HG03025 (cell line): ENCODE measurements around the gene NT5DC4.

Experiments used
- ATAC-seq: cut with Tn5 transposase; IDR thresholded peaks from one replicate; pipeline ENCODE4 v1.9.1; 2021; ENCODE audit warnings: mild to moderate bottlenecking, moderate library complexity; ENCODE audit not compliant: unreplicated experiment, low FRiP score

NT5DC4 gene

GRCh38 chr2:112721819-112722522 is 1.2 kb downstream of the NT5DC4 start:
- no peak for ATAC-seq

GRCh38 chr2:112722816-112723546 is 2.2 kb downstream of the NT5DC4 start:
- no peak for ATAC-seq

GRCh38 chr2:112723547-112723940 is 2.7 kb downstream of the NT5DC4 start:
- no peak for ATAC-seq

- no peak for ATAC-seq
Observed at GRCh38 chr2:112723995-112724394, 3.2 kb downstream of the NT5DC4 start.

GRCh38 chr2:112724591-112725525 is 4.0 kb downstream of the NT5DC4 start:
- ATAC-seq = no peak

- ATAC-seq = no peak
Observed at GRCh38 chr2:112725545-112726457, 5.0 kb downstream of the NT5DC4 start.

GRCh38 chr2:112726487-112727190 is 5.8 kb downstream of the NT5DC4 start:
- ATAC-seq = peak; percentile 64

- ATAC-seq = no peak
Observed at GRCh38 chr2:112727276-112728028, 6.6 kb downstream of the NT5DC4 start.

GRCh38 chr2:112728029-112728362 is 7.2 kb downstream of the NT5DC4 start:
- ATAC-seq = no peak

- no peak for ATAC-seq
Observed at GRCh38 chr2:112728378-112729175, 7.8 kb downstream of the NT5DC4 start.

- ATAC-seq = no peak
Observed at GRCh38 chr2:112730216-112730615, 9.4 kb downstream of the NT5DC4 start.

GRCh38 chr2:112730791-112731190 is 10.0 kb downstream of the NT5DC4 start:
- no peak for ATAC-seq

GRCh38 chr2:112731479-112731878 is 10.7 kb downstream of the NT5DC4 start:
- no peak for ATAC-seq

GRCh38 chr2:112733456-112733855 is 12.6 kb downstream of the NT5DC4 start:
- ATAC-seq = no peak

- no peak for ATAC-seq
Observed at GRCh38 chr2:112733871-112734270, 13.1 kb downstream of the NT5DC4 start.

GRCh38 chr2:112737542-112738232 is 16.9 kb downstream of the NT5DC4 start:
- ATAC-seq = no peak

- no peak for ATAC-seq
Observed at GRCh38 chr2:112740527-112740926, 19.7 kb downstream of the NT5DC4 start.
